ENCODE measurements around the gene ATP8A2.

Gene ATP8A2

DNA sequence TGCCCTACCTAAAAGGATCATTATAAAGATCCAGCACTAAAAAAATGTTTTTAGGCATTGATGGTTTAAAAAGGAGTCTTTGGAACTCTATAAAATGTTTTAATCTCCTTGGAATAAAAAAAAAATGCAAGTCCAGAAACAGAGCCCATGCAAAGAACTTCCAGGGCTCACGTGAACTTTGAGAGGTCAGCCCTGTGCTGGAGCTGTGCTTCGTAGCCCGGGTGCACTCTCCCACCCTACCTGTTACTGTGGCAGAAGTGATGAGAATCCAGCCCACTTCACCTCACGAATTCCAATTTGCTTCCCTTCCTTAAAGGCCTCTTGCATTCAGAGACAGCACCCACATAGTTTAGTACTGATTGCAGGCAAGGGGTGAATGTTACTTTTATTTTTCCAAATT is 412.3 kb downstream of the ATP8A2 start:
- TF ChIP-seq TAF1 (IDR thresholded peaks at IDR 0.05; ENCODE audit: borderline replicate concordance, insufficient read depth, low read length), result no peak
- TF ChIP-seq REST (IDR thresholded peaks at IDR 0.05; ENCODE audit: insufficient read depth in 1 of 2, low read depth in 2 of 2, low read length in 2 of 2), result no peak
- TF ChIP-seq SIN3A (IDR thresholded peaks at IDR 0.05; ENCODE audit: borderline replicate concordance, insufficient read depth, low read length), result no peak
- no peak for TF ChIP-seq FOXP2 (optimal IDR thresholded peaks at IDR 0.05; ENCODE audit: borderline replicate concordance, extremely low read depth, extremely low read length, insufficient read depth)
- no peak for TF ChIP-seq POLR2AphosphoS5 (IDR thresholded peaks at IDR 0.05; ENCODE audit: low read depth, low read length)

- TF ChIP-seq TAF1 (IDR thresholded peaks at IDR 0.05; ENCODE audit: borderline replicate concordance, insufficient read depth, low read length), result no peak
- TF ChIP-seq SIN3A (IDR thresholded peaks at IDR 0.05; ENCODE audit: borderline replicate concordance, insufficient read depth, low read length), result no peak
- no peak for TF ChIP-seq POLR2AphosphoS5 (IDR thresholded peaks at IDR 0.05; ENCODE audit: low read depth, low read length)
- no peak for TF ChIP-seq REST (IDR thresholded peaks at IDR 0.05; ENCODE audit: insufficient read depth in 1 of 2, low read depth in 2 of 2, low read length in 2 of 2)
- TF ChIP-seq FOXP2 (optimal IDR thresholded peaks at IDR 0.05; ENCODE audit: borderline replicate concordance, extremely low read depth, extremely low read length, insufficient read depth), result no peak
These were observed 423.5 kb downstream of the ATP8A2 start for GRCh38 chr13:25795277-25795676.

DNA sequence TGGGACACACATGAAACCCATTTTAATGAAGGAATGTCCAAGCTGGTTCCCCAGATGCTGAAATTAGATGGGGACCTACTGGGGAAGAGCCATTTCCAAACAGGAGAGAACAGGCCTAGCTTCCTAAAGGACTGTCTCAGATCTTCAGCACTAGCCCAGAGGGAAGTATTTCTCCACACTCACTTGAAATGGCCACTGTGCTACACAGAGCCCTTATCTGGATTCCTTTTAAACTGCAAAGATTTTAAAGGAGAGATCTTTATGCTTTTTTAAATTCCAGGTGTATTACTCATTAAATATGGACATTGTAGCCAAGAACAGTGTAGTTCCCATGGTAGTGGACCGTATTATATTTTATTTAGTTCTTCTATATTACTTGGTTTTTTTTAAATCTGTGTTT is 424.7 kb downstream of the ATP8A2 start:
- TF ChIP-seq REST (IDR thresholded peaks at IDR 0.05; ENCODE audit: insufficient read depth in 1 of 2, low read depth in 2 of 2, low read length in 2 of 2) (no peak), POLR2AphosphoS5 (IDR thresholded peaks at IDR 0.05; ENCODE audit: low read depth, low read length) (no peak), TAF1 (IDR thresholded peaks at IDR 0.05; ENCODE audit: borderline replicate concordance, insufficient read depth, low read length) (no peak), FOXP2 (optimal IDR thresholded peaks at IDR 0.05; ENCODE audit: borderline replicate concordance, extremely low read depth, extremely low read length, insufficient read depth) (no peak), SIN3A (IDR thresholded peaks at IDR 0.05; ENCODE audit: borderline replicate concordance, insufficient read depth, low read length) (no peak)

GRCh38 chr13:25798998-25799397 is 427.2 kb downstream of the ATP8A2 start:
- TF ChIP-seq REST (IDR thresholded peaks at IDR 0.05; ENCODE audit: insufficient read depth in 1 of 2, low read depth in 2 of 2, low read length in 2 of 2) (no peak), POLR2AphosphoS5 (IDR thresholded peaks at IDR 0.05; ENCODE audit: low read depth, low read length) (no peak)

GRCh38 chr13:25800523-25800922 is 428.7 kb downstream of the ATP8A2 start:
- TF ChIP-seq SIN3A (IDR thresholded peaks at IDR 0.05; ENCODE audit: borderline replicate concordance, insufficient read depth, low read length) (no peak), REST (IDR thresholded peaks at IDR 0.05; ENCODE audit: insufficient read depth in 1 of 2, low read depth in 2 of 2, low read length in 2 of 2) (no peak), POLR2AphosphoS5 (IDR thresholded peaks at IDR 0.05; ENCODE audit: low read depth, low read length) (no peak), TAF1 (IDR thresholded peaks at IDR 0.05; ENCODE audit: borderline replicate concordance, insufficient read depth, low read length) (no peak), FOXP2 (optimal IDR thresholded peaks at IDR 0.05; ENCODE audit: borderline replicate concordance, extremely low read depth, extremely low read length, insufficient read depth) (no peak)

All from PFSK-1 (cell line).